ENCODE results near the gene LAIR2.
"Not testable (repeated sequence)": the region's sequence is repeated elsewhere in the genome, so short reads cannot be mapped to it uniquely, and the experiment has no call there.

LAIR2 gene

GRCh38 chr19:54464630-54465425 is 37.8 kb upstream of the LAIR2 start:
- DNase-seq, result peak; percentile 85 to 86

- DNase-seq, result no peak
Observed at GRCh38 chr19:54465426-54466109, 37.1 kb upstream of the LAIR2 start.

- DNase-seq, result peak in 1 of 2 donors; percentile 31
Observed at GRCh38 chr19:54466110-54466480, 36.5 kb upstream of the LAIR2 start.

GRCh38 chr19:54469496-54469934 is 33.1 kb upstream of the LAIR2 start:
- no peak for DNase-seq

GRCh38 chr19:54470276-54470887 is 32.2 kb upstream of the LAIR2 start:
- no peak for DNase-seq

GRCh38 chr19:54470991-54471782 is 31.4 kb upstream of the LAIR2 start:
- DNase-seq, result peak; percentile 42 to 70

GRCh38 chr19:54473071-54473891 is 29.4 kb upstream of the LAIR2 start, which contains the start of gene CDC42EP5:
CDC42EP5 (minus strand) TSS chr19:54473296; CDS start chr19:54465547, 7,749 bp downstream.
- DNase-seq, result peak; percentile 82 to 86

GRCh38 chr19:54473892-54474372 is 28.7 kb upstream of the LAIR2 start:
- no peak for DNase-seq

- no peak for DNase-seq
Observed at GRCh38 chr19:54475706-54476105, 26.9 kb upstream of the LAIR2 start.

GRCh38 chr19:54477650-54478049 is 25.0 kb upstream of the LAIR2 start:
- peak in 1 of 2 donors; percentile 22 for DNase-seq

- peak in 1 of 2 donors; percentile 66 for DNase-seq
Observed at GRCh38 chr19:54478677-54479266, 23.9 kb upstream of the LAIR2 start.

- DNase-seq, result peak; percentile 69 to 78
Observed at GRCh38 chr19:54480051-54480450, 22.6 kb upstream of the LAIR2 start.

- DNase-seq, result peak in 1 of 2 donors; percentile 55
Observed at GRCh38 chr19:54481326-54481930, 21.2 kb upstream of the LAIR2 start.

- peak; percentile 42 to 65 for DNase-seq
Observed at GRCh38 chr19:54482889-54483288, 19.7 kb upstream of the LAIR2 start.

GRCh38 chr19:54484451-54484850 is 18.2 kb upstream of the LAIR2 start:
- no peak for DNase-seq

GRCh38 chr19:54485851-54486250 is 16.8 kb upstream of the LAIR2 start:
- DNase-seq, result peak in 1 of 2 donors; percentile 22

- no peak for DNase-seq
Observed at GRCh38 chr19:54489341-54489740, 13.3 kb upstream of the LAIR2 start.

- DNase-seq, result no peak
Observed at GRCh38 chr19:54489766-54490165, 12.9 kb upstream of the LAIR2 start.

GRCh38 chr19:54492568-54492967 is 10.1 kb upstream of the LAIR2 start:
- no peak for DNase-seq

- not testable (repeated sequence) for DNase-seq
Observed at GRCh38 chr19:54493056-54493455, 9.6 kb upstream of the LAIR2 start.
